H1 (cell line): Measurements from ENCODE around the gene ZNF697. TPM values are rescaled to one million over a fixed set of nuclear protein-coding genes. Genes with fewer than 3 reads are reported as not detected.

Experiments used
- CTCF ChIA-PET: fragments of 300-600 bp; sonication (Branson Sonifier 250); formaldehyde crosslinking; loops from one replicate; lab custom pipeline; 2021; ENCODE audit not compliant: partially characterized antibody; lab: Charles Lee
- POLR2A ChIA-PET: fragments of 300-600 bp; sonication (Branson Sonifier 250); formaldehyde crosslinking; loops from one replicate; lab custom pipeline; 2021; ENCODE audit warnings: inconsistent platforms; ENCODE audit not compliant: partially characterized antibody; lab: Charles Lee
- DNase-seq, 2 experiments: peaks; one replicate each; pipeline versions ENCODE4 v3.0.0 to v3.0.0-alpha.2; 2010 to 2022; ENCODE audit warnings: low spot score in 2 of 2, low read depth in 1 of 2, mixed read lengths in 1 of 2
- FAIRE-seq: peaks from 2 replicates; lab custom pipeline; 2011; peaks lifted over from hg19 to GRCh38; lab: Jason Lieb, UNC
- H2AFZ ChIP-seq: 2 replicates; pipeline ENCODE4 v1.8.1; 2012; ENCODE audit warnings: low read length, inconsistent platforms
- H2AK5ac ChIP-seq: 2 replicates; pipeline ENCODE4 v1.6.1; 2013; ENCODE audit warnings: low read depth, low read length
- H2BK120ac ChIP-seq: replicated peaks from 2 replicates; pipeline ENCODE3; 2013; ENCODE audit warnings: low read depth, low read length, inconsistent platforms
- H2BK12ac ChIP-seq: 2 replicates; pipeline ENCODE4 v1.6.1; 2013; ENCODE audit warnings: low read depth, low read length
- H2BK15ac ChIP-seq: 2 replicates; pipeline ENCODE4 v1.6.1; 2013; ENCODE audit warnings: low read length
- H2BK20ac ChIP-seq: 2 replicates; pipeline ENCODE4 v1.6.1; 2013; ENCODE audit warnings: low read length
- H2BK5ac ChIP-seq: 2 replicates; pipeline ENCODE4 v1.6.1; 2013; ENCODE audit warnings: low read depth, low read length
- H3K14ac ChIP-seq: 2 replicates; pipeline ENCODE4 v1.6.1; 2013; ENCODE audit warnings: inconsistent platforms; ENCODE audit not compliant: insufficient read length
- H3K18ac ChIP-seq: 2 replicates; pipeline ENCODE4 v1.6.1; 2013; ENCODE audit warnings: low read length; ENCODE audit errors: extremely low read depth
- H3K23ac ChIP-seq: 2 replicates; pipeline ENCODE4 v1.6.1; 2013; ENCODE audit warnings: inconsistent platforms; ENCODE audit not compliant: insufficient read length
- H3K23me2 ChIP-seq: 2 replicates; pipeline ENCODE4 v1.6.1; 2013; ENCODE audit warnings: low read depth, low read length
- H3K27ac ChIP-seq: 2 replicates; pipeline ENCODE4 v1.6.1; 2011; ENCODE audit warnings: low read depth, low read length, inconsistent platforms
- H3K27me3 ChIP-seq, 4 experiments: replicated peaks in 1 of 4; 1 replicate in 1 of 4; 2 replicates in 3 of 4; pipeline versions ENCODE4 v1.6.1 to v1.8.1; 2011 to 2013; ENCODE audit warnings: low read length in 3 of 4, mild to moderate bottlenecking in 3 of 4, inconsistent platforms in 2 of 4, mixed read lengths in 2 of 4, moderate library complexity in 1 of 4; ENCODE audit not compliant: control insufficient read depth in 3 of 4, insufficient read depth in 3 of 4; ENCODE audit errors: extremely low read depth in 1 of 4
- H3K36me3 ChIP-seq, 4 experiments: 2 replicates each; pipeline versions ENCODE4 v1.6.1 to v1.8.1; 2011 to 2013; ENCODE audit warnings: mild to moderate bottlenecking in 4 of 4, low read length in 3 of 4, moderate library complexity in 2 of 4, control low read depth in 1 of 4, inconsistent platforms in 1 of 4; ENCODE audit not compliant: insufficient read depth in 4 of 4, control insufficient read depth in 2 of 4
- H3K4ac ChIP-seq: replicated peaks from 2 replicates; pipeline ENCODE3; 2013; ENCODE audit warnings: low read length, low read depth, mixed read lengths, inconsistent platforms; ENCODE audit not compliant: insufficient read length
- H3K4me1 ChIP-seq, 4 experiments: replicated peaks in 1 of 4; 1 replicate in 1 of 4; 2 replicates in 3 of 4; pipeline versions ENCODE4 v1.6.1 to v1.8.1; 2011 to 2013; ENCODE audit warnings: low read length in 3 of 4, inconsistent platforms in 2 of 4, mixed read lengths in 1 of 4; ENCODE audit not compliant: insufficient read depth in 4 of 4, control insufficient read depth in 3 of 4
- H3K4me2 ChIP-seq, 2 experiments: 2 replicates each; pipeline versions ENCODE4 v1.6.1 to v1.8.1; 2011 to 2013; ENCODE audit warnings: low read depth in 2 of 2, low read length in 2 of 2, control low read depth in 1 of 2, inconsistent platforms in 1 of 2, mild to moderate bottlenecking in 1 of 2; ENCODE audit not compliant: insufficient read depth in 1 of 2
- H3K4me3 ChIP-seq, 4 experiments: fragments of 200-600, 300-600 bp in 1 of 4; sonication (generic), shearing (Covaris generic), sonication (Bioruptor Twin) in 1 of 4; 2 replicates each; pipeline versions ENCODE4 v1.5.1 to v1.8.1; 2011 to 2016; ENCODE audit warnings: low read length in 4 of 4, low read depth in 3 of 4, control low read depth in 2 of 4, inconsistent platforms in 2 of 4, mild to moderate bottlenecking in 2 of 4, mixed read lengths in 1 of 4, moderate library complexity in 1 of 4; ENCODE audit not compliant: insufficient read depth in 2 of 4; ENCODE audit errors: extremely low read depth in 1 of 4
- H3K56ac ChIP-seq: replicated peaks from 2 replicates; pipeline ENCODE3; 2013; ENCODE audit warnings: low read depth, mild to moderate bottlenecking, mixed read lengths, low read length, inconsistent platforms; ENCODE audit not compliant: insufficient read length
- H3K79me1 ChIP-seq: 2 replicates; pipeline ENCODE4 v1.6.1; 2013; ENCODE audit warnings: low read depth, low read length, control low read depth
- H3K79me2 ChIP-seq, 2 experiments: 2 replicates each; pipeline versions ENCODE4 v1.6.1 to v1.8.1; 2012 to 2013; ENCODE audit warnings: low read length in 2 of 2, mild to moderate bottlenecking in 2 of 2, inconsistent platforms in 1 of 2; ENCODE audit not compliant: insufficient read depth in 2 of 2, control insufficient read depth in 1 of 2
- H3K9ac ChIP-seq, 4 experiments: replicated peaks in 1 of 4; 1 replicate in 1 of 4; 2 replicates in 3 of 4; pipeline versions ENCODE4 v1.6.1 to v1.8.1; 2011 to 2013; ENCODE audit warnings: low read depth in 3 of 4, low read length in 3 of 4, control low read depth in 2 of 4, mild to moderate bottlenecking in 2 of 4, moderate library complexity in 2 of 4, inconsistent platforms in 1 of 4; ENCODE audit errors: extremely low read depth in 1 of 4
- H3K9me3 ChIP-seq, 2 experiments: 2 replicates each; pipeline versions ENCODE4 v1.6.1 to v1.8.1; 2012 to 2013; ENCODE audit warnings: mild to moderate bottlenecking in 2 of 2, moderate library complexity in 2 of 2, control low read depth in 1 of 2, inconsistent platforms in 1 of 2, low read depth in 1 of 2, low read length in 1 of 2, mixed read lengths in 1 of 2; ENCODE audit not compliant: insufficient read depth in 2 of 2
- H4K20me1 ChIP-seq, 2 experiments: replicated peaks in 1 of 2; 2 replicates each; pipeline versions ENCODE3 to v1.8.1; 2011 to 2013; ENCODE audit warnings: inconsistent platforms in 2 of 2, low read length in 2 of 2, mild to moderate bottlenecking in 1 of 2; ENCODE audit not compliant: insufficient read depth in 2 of 2, control insufficient read depth in 1 of 2
- H4K5ac ChIP-seq: 2 replicates; pipeline ENCODE4 v1.6.1; 2013; ENCODE audit warnings: low read length, low read depth, mixed read lengths, inconsistent platforms; ENCODE audit not compliant: insufficient read length
- H4K8ac ChIP-seq: 2 replicates; pipeline ENCODE4 v1.8.0; 2013; ENCODE audit warnings: mild to moderate bottlenecking, moderate library complexity, low read length, inconsistent platforms; ENCODE audit not compliant: insufficient read depth; ENCODE audit errors: extremely low read depth
- H4K91ac ChIP-seq: replicated peaks from 2 replicates; pipeline ENCODE3; 2013; ENCODE audit warnings: low read length, mixed read lengths, inconsistent platforms; ENCODE audit not compliant: insufficient read length
- MAFK ChIP-seq: IDR thresholded peaks from 2 replicates; pipeline ENCODE4 v1.6.1; 2012; ENCODE audit warnings: low read depth, mild to moderate bottlenecking, improper control_type of control experiment, low read length
- RBBP5 ChIP-seq: IDR thresholded peaks from 2 replicates; pipeline ENCODE4 v1.7.1; 2012; ENCODE audit warnings: low read depth, mild to moderate bottlenecking, inconsistent platforms, low read length, moderate library complexity, borderline replicate concordance
- SIN3A ChIP-seq, 2 experiments: IDR thresholded peaks in 1 of 2; conservative IDR thresholded peaks in 1 of 2; 2 replicates each; pipeline ENCODE4 v1.6.1; 2011 to 2012; ENCODE audit warnings: low read length in 2 of 2, improper control_type of control experiment in 1 of 2, low read depth in 1 of 2, mild to moderate bottlenecking in 1 of 2
- WGBS, 2 experiments: shearing (Covaris generic) in 1 of 2; methylation state at CpG; one replicate each; pipeline versions ENCODE4 v1.1.6 to v1.1.7; 2013 to 2015; ENCODE audit warnings: low lambda C conversion rate in 2 of 2, mixed read lengths in 2 of 2, inconsistent platforms in 1 of 2, low coverage in 1 of 2, missing lambda C conversion rate in 1 of 2; ENCODE audit not compliant: insufficient replicate concordance in 2 of 2, insufficient coverage in 1 of 2, insufficient read length in 1 of 2; ENCODE audit errors: extremely low coverage in 1 of 2, missing lambda C conversion rate in 1 of 2; 5-methylcytosine and 5-hydroxymethylcytosine counted together
- polyA plus RNA-seq, 7 experiments: library from polyadenylated mRNA; depleted of rRNA in 3 of 7; stranded (reverse) in 5 of 7; unstranded in 2 of 7; fragments of >200 nt in 5 of 7; fragments of 200-250 nt in 2 of 7; gene quantifications; 1 replicate in 5 of 7; 2 replicates in 1 of 7; 4 replicates in 1 of 7; pipeline versions ENCODE4 v1.2.1 to v1.2.3, GENCODE V29; 2011 to 2013; ENCODE audit warnings: missing spikeins in 2 of 7, mixed read lengths in 2 of 7
- total RNA-seq: library from RNA; stranded (reverse); fragmentation: NEBNext Ultra II Directional; extraction: Animal tissue kit (Norgen Biotek cat#: 25700); gene quantifications from 2 replicates; pipeline ENCODE4 v1.2.1, GENCODE V29; 2021
- TF ChIP-seq, protein P1 (sequence below): IDR thresholded peaks from 2 replicates; pipeline ENCODE4 v1.6.1; 2012; ENCODE audit warnings: inconsistent platforms
- TF ChIP-seq, protein P2 (sequence below): IDR thresholded peaks from 2 replicates; pipeline ENCODE4 v1.6.1; 2012; ENCODE audit warnings: inconsistent platforms

The ZNF697 gene
- total and polyA plus RNA-seq, 2 of the 8 experiments (the other 6 are each of a cell fraction or from before 2014, with no cell fraction given): 5.6 to 18.3 TPM

DNA sequence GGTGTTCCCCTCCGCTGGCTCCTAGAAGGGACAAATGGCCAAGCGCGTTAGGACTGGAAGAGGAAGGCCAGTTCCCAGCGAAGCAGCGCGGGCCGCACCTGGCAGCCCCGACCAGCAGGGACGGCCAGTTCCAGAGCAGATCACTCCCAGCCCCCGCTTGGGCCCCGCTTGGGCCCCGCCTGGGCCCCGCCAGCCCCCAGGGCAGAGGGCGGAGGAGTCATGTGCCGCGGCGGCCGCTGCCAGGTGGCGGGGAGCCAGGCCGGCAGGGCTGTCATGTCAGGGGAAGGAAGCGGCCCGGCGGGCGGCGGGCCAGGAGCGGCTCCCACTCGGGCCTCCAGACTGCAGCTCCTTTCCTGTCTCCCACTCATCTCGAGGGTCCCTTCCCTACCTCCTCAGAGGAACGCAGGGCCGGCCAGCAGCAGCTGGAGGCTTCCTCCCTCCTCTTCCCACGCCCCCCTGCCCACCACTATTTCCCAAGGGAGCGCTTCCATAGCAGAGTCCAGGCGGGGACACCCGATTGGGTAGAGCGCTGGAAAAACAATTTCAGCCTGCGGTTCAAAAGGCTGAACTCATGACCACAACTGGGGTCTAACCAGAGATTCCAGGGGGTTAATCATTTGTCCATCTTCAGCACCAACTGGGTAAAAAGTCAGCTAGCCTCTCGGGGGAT is 16.5 kb downstream of the ZNF697 start:
- peak overlapping the region in 1 of 4 experiments; percentile 34; a peak in 2 of 8 replicates for H3K4me3 ChIP-seq
- H3K36me3 ChIP-seq: no peaks in the 10 kb centered on the region; a peak in 2 of 8 replicates
- peaks cover 0 to 6% (median 3%) of the 10 kb centered on the region in 4 experiments; a peak in 4 of 7 replicates for H3K4me1 ChIP-seq
- no peak overlapping the region for H2AK5ac ChIP-seq
- H3K14ac ChIP-seq: no peak overlapping the region
- WGBS, 2 experiments: 63% methylated on average over 35 of the region's 37 CpGs; no CpG with 5 or more reads in 1 of the 2 experiments
- no peak overlapping the region for H4K5ac ChIP-seq
- H3K23ac ChIP-seq: no peak overlapping the region
- H4K8ac ChIP-seq: peak overlapping the region; percentile 79
- H3K79me1 ChIP-seq: peaks cover 13% of the 10 kb centered on the region
- H3K18ac ChIP-seq: no peak overlapping the region
- no peak overlapping the region for H2BK12ac ChIP-seq
- no peak overlapping the region for H2BK120ac ChIP-seq
- no peak overlapping the region for H2BK15ac ChIP-seq
- no peaks in the 10 kb centered on the region for H3K23me2 ChIP-seq
- peaks cover 2 to 8% of the 10 kb centered on the region in 2 experiments for H4K20me1 ChIP-seq
- no peak overlapping the region for H2BK20ac ChIP-seq
- H2AFZ ChIP-seq: no peak overlapping the region
- H3K56ac ChIP-seq: no peak overlapping the region
- no peak overlapping the region for H3K9ac ChIP-seq
- no peak for FAIRE-seq
- H3K79me2 ChIP-seq: peaks cover 0 to 35% of the 10 kb centered on the region in 2 experiments; a peak in 3 of 4 replicates
- H2BK5ac ChIP-seq: no peak overlapping the region
- no peak for TF ChIP-seq MAFK
- TF ChIP-seq, protein P1, sequence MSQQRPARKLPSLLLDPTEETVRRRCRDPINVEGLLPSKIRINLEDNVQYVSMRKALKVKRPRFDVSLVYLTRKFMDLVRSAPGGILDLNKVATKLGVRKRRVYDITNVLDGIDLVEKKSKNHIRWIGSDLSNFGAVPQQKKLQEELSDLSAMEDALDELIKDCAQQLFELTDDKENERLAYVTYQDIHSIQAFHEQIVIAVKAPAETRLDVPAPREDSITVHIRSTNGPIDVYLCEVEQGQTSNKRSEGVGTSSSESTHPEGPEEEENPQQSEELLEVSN: peak; percentile 28; the same call in 1 of the 2 replicates
- TF ChIP-seq SIN3A (conservative IDR thresholded peaks at IDR 0.05 in 1 of 2, IDR thresholded peaks at IDR 0.05 in 1 of 2; ENCODE audit: low read depth in 1 of 2, low read length in 2 of 2): peak in 1 of 2 experiments; percentile 46; a peak in 1 of 4 replicates
- TF ChIP-seq, protein P2, sequence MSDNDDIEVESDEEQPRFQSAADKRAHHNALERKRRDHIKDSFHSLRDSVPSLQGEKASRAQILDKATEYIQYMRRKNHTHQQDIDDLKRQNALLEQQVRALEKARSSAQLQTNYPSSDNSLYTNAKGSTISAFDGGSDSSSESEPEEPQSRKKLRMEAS: peak; percentile 67; the same call in 1 of the 2 replicates
- TF ChIP-seq RBBP5: no peak
- TF ChIP-seq, all 59 proteins: peak for 3
- POLR2A ChIA-PET: interaction anchor here (0.6 to 6.2 kb wide), 7 partner anchors 9 to 84 kb away, joined by 3 to 49 read pairs (median 5); partner anchors contain the start of genes PHGDH and ZNF697
- Histone ChIP-seq H3K27ac (no peak overlapping the region), H3K4ac (no peak overlapping the region), H3K9me3 (no peaks in the 10 kb centered on the region), H3K27me3 (no peaks in the 10 kb centered on the region), H3K4me2 (peak overlapping the region; percentile 37 to 47; a peak in 3 of 4 replicates), H4K91ac (no peak overlapping the region)
- DNase-seq: peak in 1 of 2 experiments; percentile 67
- CTCF ChIA-PET: interaction anchor here (0.8 to 29.8 kb wide), 7 partner anchors 9 to 112 kb away, joined by 3 to 786 read pairs (median 4); partner anchors contain the start of gene ZNF697
